Measurements from ENCODE around the gene PACS2.
A peak's percentile ranks its signal among the peaks of the same experiment; 100 is the strongest.

The PACS2 gene

DNA sequence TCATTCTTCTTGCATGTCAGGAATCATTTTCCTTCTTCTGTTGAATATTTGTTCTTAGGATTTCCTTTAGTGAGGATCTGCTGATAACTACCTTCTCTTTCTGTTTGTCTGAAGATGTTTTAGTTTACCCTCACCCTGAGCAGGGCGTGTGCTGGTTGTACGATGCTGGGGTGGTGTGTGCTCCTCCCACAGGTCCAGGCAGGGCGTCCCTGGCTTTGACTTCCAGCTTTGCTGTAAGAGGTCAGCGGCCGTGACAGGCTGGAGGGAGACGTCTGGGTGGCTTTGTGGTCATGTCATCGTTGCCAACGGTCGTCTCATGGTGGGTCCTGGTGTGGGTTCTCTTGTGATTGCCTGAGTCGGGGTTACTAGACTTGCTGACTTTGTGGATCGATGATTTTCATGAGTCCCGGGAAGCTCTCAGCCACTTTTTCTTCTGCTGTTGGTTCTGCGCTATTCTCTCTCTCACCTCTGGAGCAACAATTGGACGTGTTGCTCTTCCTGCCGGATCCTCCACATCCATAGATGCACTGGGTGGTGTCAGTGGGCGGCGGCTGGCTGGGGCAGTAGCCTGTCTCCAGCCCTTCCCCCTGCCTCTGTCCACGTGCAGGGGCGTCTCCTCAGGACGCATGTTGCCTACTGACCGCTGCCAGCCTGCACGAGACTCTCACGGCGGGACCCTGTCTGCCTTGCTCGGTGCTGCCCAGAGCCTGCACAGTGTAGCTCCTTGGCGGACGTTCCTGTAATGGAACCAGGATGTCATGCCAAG, 8.4 kb downstream of the PACS2 start:
- ATAC-seq (ENCODE audit: low read depth), result no peak
- DNase-seq (ENCODE audit: low spot score), result peak; percentile 66
- TF ChIP-seq CTCF (IDR thresholded peaks at IDR 0.05; ENCODE audit: poor library complexity, severe bottlenecking), result no peak
- Histone ChIP-seq H3K4me1 (ENCODE audit: insufficient read depth, poor library complexity, severe bottlenecking) (no peaks in the 10 kb centered on the region), H3K36me3 (ENCODE audit: low read depth) (0 out of 2 replicates have a peak, but pooled peaks cover 4% of the 10 kb centered on the region), H3K4me3 (ENCODE audit: severe bottlenecking) (no peak overlapping the region), H3K27me3 (ENCODE audit: insufficient read depth, poor library complexity, severe bottlenecking) (no peaks in the 10 kb centered on the region), H3K9me3 (ENCODE audit: severe bottlenecking) (no peaks in the 10 kb centered on the region), H3K27ac (ENCODE audit: poor library complexity, severe bottlenecking) (no peak overlapping the region)

DNA sequence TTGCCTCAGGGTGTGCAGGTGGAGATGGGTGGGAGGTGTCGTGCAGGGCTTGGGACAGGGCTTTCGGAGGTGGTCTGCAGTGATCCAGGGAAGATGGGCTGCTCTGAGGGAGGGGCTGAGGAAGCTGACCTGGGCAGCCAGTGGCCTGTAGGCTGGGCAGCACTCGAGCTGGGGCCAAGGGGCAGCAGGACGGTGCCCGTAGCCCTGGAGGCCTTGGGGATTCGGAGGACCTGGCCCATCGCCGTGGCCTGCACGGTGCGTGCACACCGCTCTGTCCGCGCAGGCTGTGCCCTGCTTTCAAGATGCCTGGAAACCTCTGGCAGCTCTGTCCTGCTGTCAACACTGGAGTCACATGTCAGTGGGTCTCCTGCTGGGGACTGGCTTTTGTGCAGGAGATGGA, 9.1 kb downstream of the PACS2 start:
- no peak for ATAC-seq (ENCODE audit: low read depth)
- no peak overlapping the region for H3K27ac ChIP-seq (ENCODE audit: poor library complexity, severe bottlenecking)

GRCh38 chr14:105324080-105324778, 9.7 kb downstream of the PACS2 start:
- ATAC-seq (ENCODE audit: low read depth) (no peak), DNase-seq (ENCODE audit: low spot score) (peak; percentile 72)
- H3K36me3 ChIP-seq (ENCODE audit: low read depth), result 0 out of 2 replicates have a peak, but pooled peaks cover 4% of the 10 kb centered on the region
- H3K4me3 ChIP-seq (ENCODE audit: severe bottlenecking), result no peak overlapping the region
- no peaks in the 10 kb centered on the region for H3K9me3 ChIP-seq (ENCODE audit: severe bottlenecking)
- H3K4me1 ChIP-seq (ENCODE audit: insufficient read depth, poor library complexity, severe bottlenecking), result no peaks in the 10 kb centered on the region
- H3K27ac ChIP-seq (ENCODE audit: poor library complexity, severe bottlenecking), result no peak overlapping the region
- no peak for TF ChIP-seq CTCF (IDR thresholded peaks at IDR 0.05; ENCODE audit: poor library complexity, severe bottlenecking)
- no peaks in the 10 kb centered on the region for H3K27me3 ChIP-seq (ENCODE audit: insufficient read depth, poor library complexity, severe bottlenecking)

More for the DNA sequence above, 9.1 kb downstream of the PACS2 start:
- DNase-seq (ENCODE audit: low spot score), result peak; percentile 70
- 0 out of 2 replicates have a peak, but pooled peaks cover 4% of the 10 kb centered on the region for H3K36me3 ChIP-seq (ENCODE audit: low read depth)
- H3K27me3 ChIP-seq (ENCODE audit: insufficient read depth, poor library complexity, severe bottlenecking), result no peaks in the 10 kb centered on the region
- no peaks in the 10 kb centered on the region for H3K4me1 ChIP-seq (ENCODE audit: insufficient read depth, poor library complexity, severe bottlenecking)
- H3K4me3 ChIP-seq (ENCODE audit: severe bottlenecking), result no peak overlapping the region
- no peaks in the 10 kb centered on the region for H3K9me3 ChIP-seq (ENCODE audit: severe bottlenecking)
- TF ChIP-seq CTCF (IDR thresholded peaks at IDR 0.05; ENCODE audit: poor library complexity, severe bottlenecking), result no peak

DNA sequence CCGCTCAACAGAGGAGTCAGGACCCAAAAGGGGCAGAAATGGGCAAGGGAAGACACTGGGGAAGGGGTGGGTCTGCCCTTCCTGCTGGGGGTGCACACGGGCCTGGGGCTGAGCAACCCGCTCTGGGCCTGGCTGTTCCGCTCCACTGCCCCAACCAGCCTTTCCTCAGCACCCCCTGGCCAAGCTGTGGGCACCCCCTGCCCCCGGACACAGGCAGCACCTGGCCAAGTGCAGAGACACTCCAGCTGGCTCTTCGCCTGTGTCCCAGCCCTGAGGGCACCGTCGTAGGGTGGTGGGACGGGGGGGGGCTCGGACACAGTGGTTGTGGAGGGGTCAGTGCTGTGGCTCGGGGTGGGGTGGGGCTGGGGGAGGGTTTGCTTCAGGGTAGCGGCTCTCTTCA, 10.3 kb downstream of the PACS2 start:
- ATAC-seq (ENCODE audit: low read depth) (no peak), DNase-seq (ENCODE audit: low spot score) (no peak)
- Histone ChIP-seq H3K36me3 (ENCODE audit: low read depth) (0 out of 2 replicates have a peak, but pooled peaks cover 4% of the 10 kb centered on the region), H3K27me3 (ENCODE audit: insufficient read depth, poor library complexity, severe bottlenecking) (no peaks in the 10 kb centered on the region), H3K9me3 (ENCODE audit: severe bottlenecking) (no peaks in the 10 kb centered on the region), H3K27ac (ENCODE audit: poor library complexity, severe bottlenecking) (no peak overlapping the region), H3K4me3 (ENCODE audit: severe bottlenecking) (no peak overlapping the region), H3K4me1 (ENCODE audit: insufficient read depth, poor library complexity, severe bottlenecking) (no peaks in the 10 kb centered on the region)
- TF ChIP-seq CTCF (IDR thresholded peaks at IDR 0.05; ENCODE audit: poor library complexity, severe bottlenecking), result no peak

All from RWPE2 (cell line).